ENCODE results near the gene LRRC26. TPM values are rescaled to one million over a fixed set of nuclear protein-coding genes. Genes with fewer than 3 reads are reported as not detected.

The LRRC26 gene
- total RNA-seq, 2 donors from 2014 or later = 1.3 TPM; not detected in 1

DNA sequence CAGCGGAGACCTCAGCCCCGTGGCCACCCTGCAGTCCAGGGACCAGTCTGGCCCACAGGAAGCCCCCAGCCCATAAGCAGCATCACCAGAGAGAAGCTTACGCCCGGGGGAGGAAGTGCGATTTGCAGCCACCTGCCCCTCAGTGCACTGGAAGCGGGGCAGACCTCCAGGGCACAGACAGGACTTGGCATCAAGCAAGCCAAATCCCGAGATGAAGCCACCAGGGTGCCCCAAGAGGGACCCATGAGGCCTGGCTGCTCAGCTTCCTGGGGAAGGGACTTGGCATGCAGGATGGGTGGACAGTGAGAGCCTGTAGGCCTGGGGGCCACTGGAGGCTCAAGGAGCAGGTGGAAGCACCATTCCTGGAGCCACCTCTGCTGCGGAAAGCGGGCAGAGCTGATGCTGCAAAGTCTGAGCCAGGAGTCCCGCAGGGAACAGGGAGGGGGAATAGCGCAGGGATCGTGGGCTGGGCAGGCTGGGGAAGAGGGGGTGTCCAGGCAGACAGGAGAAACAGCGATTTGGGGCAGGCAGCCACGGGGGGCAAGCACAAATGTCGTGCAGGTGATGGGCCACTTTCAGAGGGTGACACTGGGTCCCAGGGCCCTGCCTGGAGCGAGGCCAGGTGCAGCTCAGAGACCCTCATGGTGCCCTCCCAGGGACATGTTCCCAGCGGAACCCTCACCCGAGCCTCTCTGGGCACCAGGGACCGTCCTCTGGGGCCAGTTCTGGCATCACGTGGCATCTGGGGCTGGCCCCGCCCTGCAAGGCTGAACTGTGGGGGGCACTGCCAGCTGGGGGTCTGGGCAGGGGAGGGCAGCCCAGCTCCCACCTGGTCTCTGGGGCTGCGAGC is 3.2 kb downstream of the LRRC26 start:
- no peak for ATAC-seq
- no peaks in the 10 kb centered on the region for H3K9me3 ChIP-seq
- WGBS, 2 donors = 66 to 88% methylated on average over 9 to 21 of the region's 22 CpGs
- intact Hi-C loops (cut with DNase I) = loop anchor here (5.0 kb wide), 1 partner anchor 34 kb away; no protein-coding TSS in a partner anchor
- no peak overlapping the region for H3K27ac ChIP-seq
- peaks cover 0 to 17% of the 10 kb centered on the region in 2 donors for H3K27me3 ChIP-seq
- peaks cover 55% of the 10 kb centered on the region for H3K4me1 ChIP-seq
- H3K36me3 ChIP-seq (replicated peaks in 1 of 2; ENCODE audit: insufficient read depth in 1 of 2, low read depth in 2 of 2) = no peaks in the 10 kb centered on the region
- DNase-seq = no peak
- TF ChIP-seq POLR2A (IDR thresholded peaks at IDR 0.05) = no peak
- TF ChIP-seq, protein P1, sequence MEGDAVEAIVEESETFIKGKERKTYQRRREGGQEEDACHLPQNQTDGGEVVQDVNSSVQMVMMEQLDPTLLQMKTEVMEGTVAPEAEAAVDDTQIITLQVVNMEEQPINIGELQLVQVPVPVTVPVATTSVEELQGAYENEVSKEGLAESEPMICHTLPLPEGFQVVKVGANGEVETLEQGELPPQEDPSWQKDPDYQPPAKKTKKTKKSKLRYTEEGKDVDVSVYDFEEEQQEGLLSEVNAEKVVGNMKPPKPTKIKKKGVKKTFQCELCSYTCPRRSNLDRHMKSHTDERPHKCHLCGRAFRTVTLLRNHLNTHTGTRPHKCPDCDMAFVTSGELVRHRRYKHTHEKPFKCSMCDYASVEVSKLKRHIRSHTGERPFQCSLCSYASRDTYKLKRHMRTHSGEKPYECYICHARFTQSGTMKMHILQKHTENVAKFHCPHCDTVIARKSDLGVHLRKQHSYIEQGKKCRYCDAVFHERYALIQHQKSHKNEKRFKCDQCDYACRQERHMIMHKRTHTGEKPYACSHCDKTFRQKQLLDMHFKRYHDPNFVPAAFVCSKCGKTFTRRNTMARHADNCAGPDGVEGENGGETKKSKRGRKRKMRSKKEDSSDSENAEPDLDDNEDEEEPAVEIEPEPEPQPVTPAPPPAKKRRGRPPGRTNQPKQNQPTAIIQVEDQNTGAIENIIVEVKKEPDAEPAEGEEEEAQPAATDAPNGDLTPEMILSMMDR (IDR thresholded peaks at IDR 0.05) = no peak
- no peak overlapping the region for H3K4me3 ChIP-seq

DNA sequence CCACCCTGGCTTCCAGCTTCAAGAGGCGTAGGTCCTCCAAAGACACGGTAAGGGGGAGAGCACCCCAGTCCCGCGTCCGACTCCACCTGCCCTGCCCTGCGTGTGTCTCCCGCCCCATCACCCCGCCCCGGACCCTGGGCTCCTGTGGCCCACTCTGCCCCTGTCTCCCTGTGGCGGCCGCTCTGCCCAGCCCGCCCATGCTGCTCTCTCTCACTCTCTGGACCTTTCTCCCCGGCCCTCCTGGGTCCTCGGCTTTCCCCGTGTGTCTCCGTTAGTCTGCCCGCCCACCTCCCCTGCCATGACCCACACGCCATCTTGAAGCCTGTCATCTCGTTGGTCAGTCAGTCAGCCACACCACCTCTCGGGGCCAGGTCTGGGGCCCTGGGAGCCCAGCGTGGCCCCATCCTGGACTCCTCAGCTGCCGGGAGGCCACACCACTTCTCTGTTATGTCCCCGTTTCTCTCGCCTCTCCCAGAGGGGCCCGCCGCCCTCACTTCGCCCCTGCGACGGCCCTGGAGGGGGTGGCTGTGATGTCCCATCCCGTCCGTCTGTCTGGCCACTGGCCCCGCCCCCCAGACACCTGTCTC is 4.5 kb downstream of the LRRC26 start:
- ATAC-seq (no peak), DNase-seq (no peak)
- intact Hi-C loops (cut with DNase I) = loop anchor here (5.0 kb wide), 1 partner anchor 33 kb away; no protein-coding TSS in a partner anchor
- peaks cover 0 to 27% of the 10 kb centered on the region in 2 donors for H3K27me3 ChIP-seq
- H3K36me3 ChIP-seq (replicated peaks in 1 of 2; ENCODE audit: insufficient read depth in 1 of 2, low read depth in 2 of 2) = no peaks in the 10 kb centered on the region
- no peak for TF ChIP-seq POLR2A (IDR thresholded peaks at IDR 0.05)
- TF ChIP-seq, protein P1 (IDR thresholded peaks at IDR 0.05) = no peak
- WGBS, 2 donors = 84 to 87% methylated on average over 32 of the region's 32 CpGs
- no peaks in the 10 kb centered on the region for H3K9me3 ChIP-seq
- no peak overlapping the region for H3K4me3 ChIP-seq
- H3K27ac ChIP-seq = no peak overlapping the region
- peaks cover 56% of the 10 kb centered on the region for H3K4me1 ChIP-seq

- ATAC-seq (no peak), DNase-seq (no peak)
- WGBS, 2 donors = 88 to 90% methylated on average over 16 to 29 of the region's 34 CpGs
- intact Hi-C loops (cut with DNase I) = loop anchor here (5.0 kb wide), 1 partner anchor 32 kb away; no protein-coding TSS in a partner anchor
- no peaks in the 10 kb centered on the region for H3K9me3 ChIP-seq
- H3K36me3 ChIP-seq (replicated peaks in 1 of 2; ENCODE audit: insufficient read depth in 1 of 2, low read depth in 2 of 2) = no peaks in the 10 kb centered on the region
- peaks cover 48% of the 10 kb centered on the region for H3K4me1 ChIP-seq
- peaks cover 0 to 33% of the 10 kb centered on the region in 2 donors for H3K27me3 ChIP-seq
- H3K27ac ChIP-seq = no peak overlapping the region
- H3K4me3 ChIP-seq = no peak overlapping the region
- TF ChIP-seq, protein P1 (IDR thresholded peaks at IDR 0.05) = no peak
- TF ChIP-seq POLR2A (IDR thresholded peaks at IDR 0.05) = no peak
Measured at GRCh38 chr9:137164370-137165249, 5.2 kb downstream of the LRRC26 start.

DNA sequence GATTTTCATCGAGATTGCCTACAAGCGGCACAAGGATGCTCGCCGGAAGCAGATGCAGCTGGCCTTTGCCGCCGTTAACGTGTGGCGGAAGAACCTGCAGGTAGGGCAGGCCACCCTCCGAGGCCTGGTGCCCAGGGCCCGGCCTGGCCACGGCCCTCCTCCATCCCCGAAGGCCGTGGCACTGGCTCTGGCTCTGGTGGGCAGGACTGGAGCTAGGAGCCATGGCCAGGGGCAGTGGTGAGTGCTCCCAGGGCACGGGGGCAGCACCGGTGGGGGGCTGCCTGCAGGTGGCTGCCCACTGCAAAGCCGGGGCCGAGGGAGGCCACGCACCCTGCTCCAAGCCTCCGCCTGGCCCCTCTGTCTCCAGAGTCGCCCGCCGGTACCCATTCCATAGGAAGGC is 6.0 kb downstream of the LRRC26 start:
- Histone ChIP-seq H3K36me3 (replicated peaks in 1 of 2; ENCODE audit: insufficient read depth in 1 of 2, low read depth in 2 of 2) (no peaks in the 10 kb centered on the region), H3K9me3 (no peaks in the 10 kb centered on the region), H3K4me3 (no peak overlapping the region), H3K27ac (no peak overlapping the region), H3K4me1 (peaks cover 40% of the 10 kb centered on the region), H3K27me3 (peaks cover 0 to 33% of the 10 kb centered on the region in 2 donors)
- ATAC-seq (no peak), DNase-seq (no peak)
- intact Hi-C loops (cut with DNase I) = no loop called here
- 87% methylated on average over 11 to 22 of the region's 22 CpGs for WGBS, 2 donors
- TF ChIP-seq POLR2A (IDR thresholded peaks at IDR 0.05) = no peak
- TF ChIP-seq, protein P1 (IDR thresholded peaks at IDR 0.05) = no peak
